Loucy (cell line): Measurements from ENCODE around the gene SERINC3.

Experiments used
- EZH2phosphoT487 ChIP-seq: fragments of 200-600 bp; IDR thresholded peaks from 2 replicates; pipeline ENCODE4 v1.6.1; 2018; ENCODE audit warnings: antibody characterized with exemption, mild to moderate bottlenecking, moderate library complexity, borderline replicate concordance
- TF ChIP-seq, protein P1 (sequence below): fragments of 200-600 bp; sonication (generic); conservative IDR thresholded peaks from 2 replicates; pipeline ENCODE4 v1.5.1; 2014; ENCODE audit warnings: mild to moderate bottlenecking, antibody characterized with exemption, low read length

DNA sequence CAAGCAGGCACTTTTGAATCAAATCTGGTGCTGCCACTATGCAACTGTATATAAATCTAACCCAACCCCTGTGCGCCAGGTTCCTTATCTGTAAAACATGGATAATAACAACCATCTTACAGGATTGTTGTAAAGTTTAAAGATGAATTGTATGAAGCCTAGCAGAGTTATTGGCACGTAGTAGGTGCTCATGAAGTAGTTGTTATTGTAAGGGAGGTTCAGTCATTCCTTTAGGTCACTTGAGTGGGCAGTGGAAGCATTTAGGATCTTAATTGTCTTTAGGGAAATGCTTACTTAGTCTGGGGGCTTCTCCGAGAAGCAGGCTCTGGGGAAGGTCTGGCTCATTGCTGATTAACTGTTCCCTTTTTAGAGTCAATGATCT lies 30.7 kb upstream of the SERINC3 start:
- TF ChIP-seq, protein P1, sequence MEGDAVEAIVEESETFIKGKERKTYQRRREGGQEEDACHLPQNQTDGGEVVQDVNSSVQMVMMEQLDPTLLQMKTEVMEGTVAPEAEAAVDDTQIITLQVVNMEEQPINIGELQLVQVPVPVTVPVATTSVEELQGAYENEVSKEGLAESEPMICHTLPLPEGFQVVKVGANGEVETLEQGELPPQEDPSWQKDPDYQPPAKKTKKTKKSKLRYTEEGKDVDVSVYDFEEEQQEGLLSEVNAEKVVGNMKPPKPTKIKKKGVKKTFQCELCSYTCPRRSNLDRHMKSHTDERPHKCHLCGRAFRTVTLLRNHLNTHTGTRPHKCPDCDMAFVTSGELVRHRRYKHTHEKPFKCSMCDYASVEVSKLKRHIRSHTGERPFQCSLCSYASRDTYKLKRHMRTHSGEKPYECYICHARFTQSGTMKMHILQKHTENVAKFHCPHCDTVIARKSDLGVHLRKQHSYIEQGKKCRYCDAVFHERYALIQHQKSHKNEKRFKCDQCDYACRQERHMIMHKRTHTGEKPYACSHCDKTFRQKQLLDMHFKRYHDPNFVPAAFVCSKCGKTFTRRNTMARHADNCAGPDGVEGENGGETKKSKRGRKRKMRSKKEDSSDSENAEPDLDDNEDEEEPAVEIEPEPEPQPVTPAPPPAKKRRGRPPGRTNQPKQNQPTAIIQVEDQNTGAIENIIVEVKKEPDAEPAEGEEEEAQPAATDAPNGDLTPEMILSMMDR: no peak
- TF ChIP-seq EZH2phosphoT487: no peak
